GM18511 (cell line): ENCODE data around the gene OPA3.
"Not testable (repeated sequence)": the region's sequence is repeated elsewhere in the genome, so short reads cannot be mapped to it uniquely, and the experiment has no call there.

Experiments
- ATAC-seq: cut with Tn5 transposase; IDR thresholded peaks from one replicate; pipeline ENCODE4 v1.9.1; 2021; ENCODE audit warnings: mild to moderate bottlenecking, moderate library complexity; ENCODE audit not compliant: unreplicated experiment

Gene OPA3

DNA sequence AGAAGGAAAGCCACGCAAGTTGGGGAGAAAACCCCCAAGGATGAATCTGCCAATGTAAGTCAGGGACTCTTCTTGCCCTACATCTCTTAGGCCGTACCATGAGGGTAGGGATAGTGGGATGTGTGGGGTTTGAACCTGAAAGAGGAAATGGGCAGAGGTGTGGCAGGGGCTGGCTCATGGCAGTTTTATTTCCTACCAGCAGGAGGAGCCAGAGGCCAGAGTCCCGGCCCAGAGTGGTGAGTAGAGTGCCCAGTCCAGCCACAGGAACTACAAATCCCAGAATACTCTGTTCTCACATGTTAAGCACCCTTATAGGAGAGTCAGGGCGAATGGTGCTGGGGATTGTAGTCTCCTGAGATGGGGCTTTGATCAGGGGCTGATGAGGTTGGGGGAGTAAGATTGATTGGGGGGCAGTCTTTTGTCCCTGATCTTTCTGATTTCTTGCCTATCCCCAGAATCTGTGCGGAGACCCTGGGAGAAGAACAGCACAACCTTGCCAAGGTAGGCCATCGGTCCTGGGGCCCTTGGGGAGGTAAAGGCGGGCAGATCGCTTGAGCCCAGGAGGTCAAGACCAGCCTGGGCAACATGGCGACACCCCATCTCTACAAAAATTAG is 60.9 kb downstream of the OPA3 start:
- peak; percentile 73 for ATAC-seq

DNA sequence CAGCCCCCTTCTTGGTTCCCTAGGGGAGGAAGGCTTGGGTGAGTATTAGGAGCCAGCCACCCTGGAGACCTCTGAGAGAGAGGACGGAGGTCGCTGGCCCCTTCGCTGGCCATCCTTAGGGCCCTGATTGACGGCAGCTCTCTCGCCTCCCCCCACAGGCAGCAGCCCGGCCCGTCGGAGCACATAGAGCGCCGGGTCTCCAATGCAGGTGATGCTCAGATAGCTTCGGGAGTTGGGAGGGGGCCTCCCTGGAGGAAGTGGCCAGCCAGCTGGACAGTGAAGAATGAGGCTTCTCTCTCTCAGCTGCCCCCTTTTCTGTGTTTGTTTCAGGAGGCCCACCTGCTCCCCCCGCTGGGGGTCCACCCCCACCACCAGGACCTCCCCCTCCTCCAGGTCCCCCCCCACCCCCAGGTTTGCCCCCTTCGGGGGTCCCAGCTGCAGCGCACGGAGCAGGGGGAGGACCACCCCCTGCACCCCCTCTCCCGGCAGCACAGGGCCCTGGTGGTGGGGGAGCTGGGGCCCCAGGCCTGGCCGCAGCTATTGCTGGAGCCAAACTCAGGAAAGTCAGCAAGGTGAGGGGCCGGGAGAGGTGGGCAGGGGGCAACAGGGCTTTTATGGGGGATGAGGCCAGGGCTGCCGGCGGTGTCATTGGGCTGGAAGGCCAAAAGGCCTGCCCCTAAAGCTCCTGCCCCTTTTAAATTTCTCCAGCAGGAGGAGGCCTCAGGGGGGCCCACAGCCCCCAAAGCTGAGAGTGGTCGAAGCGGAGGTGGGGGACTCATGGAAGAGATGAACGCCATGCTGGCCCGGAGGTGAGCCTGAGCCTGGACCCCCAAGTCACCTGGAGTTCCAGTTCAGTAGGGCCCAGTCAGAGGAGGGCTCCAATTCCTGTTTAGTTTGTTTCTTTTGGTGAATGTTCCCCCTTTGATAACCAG is 62.3 kb downstream of the OPA3 start:
- ATAC-seq, result no peak

DNA sequence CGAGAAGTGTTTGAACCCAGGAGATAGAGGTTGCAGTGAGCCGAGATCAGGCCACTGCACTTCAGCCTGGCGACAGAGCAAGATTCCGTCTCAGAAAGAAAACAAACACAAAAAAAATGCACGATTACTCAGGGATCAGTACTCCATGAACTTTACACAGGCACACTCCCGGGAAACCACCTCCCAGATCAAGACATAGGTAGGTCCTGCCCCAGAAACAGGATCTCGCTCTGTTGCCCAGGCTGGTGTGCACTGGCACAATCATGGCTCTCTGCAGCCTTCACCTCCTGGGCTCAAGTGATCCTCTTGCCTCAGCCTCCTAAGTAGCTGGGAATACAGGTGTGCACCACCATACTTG is 66.2 kb downstream of the OPA3 start:
- no peak for ATAC-seq

DNA sequence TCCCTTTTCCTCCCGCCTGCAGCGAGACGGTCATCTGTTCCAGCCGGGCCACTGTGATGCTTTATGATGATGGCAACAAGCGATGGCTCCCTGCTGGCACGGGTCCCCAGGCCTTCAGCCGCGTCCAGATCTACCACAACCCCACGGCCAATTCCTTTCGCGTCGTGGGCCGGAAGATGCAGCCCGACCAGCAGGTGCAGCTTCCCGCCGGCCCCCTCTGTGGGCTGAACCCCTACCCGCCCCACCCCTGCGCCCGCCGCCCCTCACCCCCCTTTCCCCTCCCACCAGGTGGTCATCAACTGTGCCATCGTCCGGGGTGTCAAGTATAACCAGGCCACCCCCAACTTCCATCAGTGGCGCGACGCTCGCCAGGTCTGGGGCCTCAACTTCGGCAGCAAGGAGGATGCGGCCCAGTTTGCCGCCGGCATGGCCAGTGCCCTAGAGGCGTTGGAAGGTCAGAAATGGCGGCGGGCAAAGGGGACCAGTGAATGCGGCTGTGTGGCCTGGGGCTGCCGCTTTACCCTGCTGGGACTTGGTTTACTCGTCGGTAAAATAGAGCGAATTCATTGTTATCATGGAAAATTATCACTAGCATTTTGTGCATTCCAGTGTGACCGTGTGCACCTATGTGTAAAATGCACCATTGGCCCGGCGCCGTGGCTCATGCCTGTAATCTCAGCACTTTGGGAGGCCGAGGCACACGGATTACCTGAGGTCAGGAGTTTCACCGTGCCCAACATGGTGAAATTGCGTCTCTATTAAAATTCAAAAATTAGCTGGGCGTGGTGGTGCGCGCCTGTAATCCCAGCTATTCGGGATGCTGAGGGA is 66.7 kb downstream of the OPA3 start:
- no peak for ATAC-seq

DNA sequence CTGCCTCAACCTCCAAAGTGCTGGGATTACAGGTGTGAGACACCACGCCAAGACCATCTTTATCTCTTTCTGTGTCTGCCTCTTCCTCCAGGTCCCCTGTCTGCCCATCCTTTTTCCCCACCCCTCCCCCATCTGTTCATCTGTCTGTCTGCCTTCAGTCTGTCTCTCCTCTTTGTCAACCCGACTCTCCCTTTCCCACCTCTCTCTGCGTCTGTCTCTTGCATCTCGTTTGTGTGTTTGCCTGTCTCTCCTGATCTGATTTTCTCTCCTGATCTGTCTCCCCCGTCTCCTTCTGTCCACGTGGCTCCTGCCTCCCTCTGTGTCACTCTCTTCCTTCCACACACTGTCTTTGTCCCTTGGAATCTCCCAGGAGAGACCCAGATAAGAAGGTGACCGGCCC is 67.4 kb downstream of the OPA3 start:
- no peak for ATAC-seq

DNA sequence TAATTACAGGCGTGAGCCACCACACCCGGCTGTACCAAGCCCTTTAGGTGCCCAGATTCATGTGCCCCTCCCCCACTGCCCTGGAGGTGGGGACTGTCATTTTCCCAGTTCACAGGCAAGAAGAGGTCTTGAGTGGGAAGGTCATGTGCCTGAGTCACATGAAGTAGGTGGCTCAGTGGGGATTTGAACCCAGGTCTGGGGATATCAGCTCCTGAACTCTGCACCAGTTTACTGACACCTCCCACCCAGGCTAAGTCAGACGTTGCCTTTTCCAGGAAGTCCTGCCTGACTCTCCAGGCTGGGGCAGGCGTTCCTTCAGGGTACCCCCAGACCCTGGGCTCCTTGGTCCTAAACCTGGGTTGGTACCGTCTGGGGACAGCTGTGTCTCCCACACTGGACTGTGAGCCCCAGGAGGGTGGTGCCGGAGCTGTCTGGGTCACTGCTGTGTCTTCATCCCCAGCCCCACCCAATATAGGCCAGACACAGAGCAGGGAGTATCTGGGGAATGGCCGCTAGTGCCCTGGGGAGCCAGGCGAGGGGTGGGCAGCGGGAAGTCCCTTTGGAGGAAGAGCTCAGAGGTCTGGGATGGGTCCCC is 68.7 kb downstream of the OPA3 start:
- no peak for ATAC-seq

DNA sequence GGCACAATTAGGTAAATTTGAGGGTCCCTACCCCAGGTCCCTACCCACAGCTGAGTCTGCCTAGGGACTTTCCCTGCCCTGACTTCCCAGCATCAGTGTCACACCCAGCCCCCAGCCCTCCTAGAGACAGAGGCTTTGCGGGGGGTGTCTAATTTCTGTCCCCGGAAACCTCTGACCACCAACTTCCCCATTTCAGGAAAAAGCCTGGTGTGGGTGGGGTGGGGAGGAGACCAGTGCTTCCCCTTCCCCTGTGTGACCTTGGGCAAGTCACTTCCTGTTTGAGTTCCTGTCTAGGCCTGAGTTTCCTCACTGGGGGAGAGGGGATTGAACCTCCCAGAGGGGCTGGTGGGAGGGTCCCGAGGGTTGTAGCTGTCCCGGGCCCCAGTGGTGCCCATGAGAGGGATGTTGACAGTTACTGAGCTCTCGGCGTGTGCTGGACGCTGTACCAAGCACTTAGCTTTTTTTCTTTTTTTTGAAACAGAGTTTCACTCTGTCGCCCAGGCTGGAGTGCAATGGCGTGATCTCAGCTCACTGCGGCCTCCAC is 69.4 kb downstream of the OPA3 start:
- no peak for ATAC-seq

DNA sequence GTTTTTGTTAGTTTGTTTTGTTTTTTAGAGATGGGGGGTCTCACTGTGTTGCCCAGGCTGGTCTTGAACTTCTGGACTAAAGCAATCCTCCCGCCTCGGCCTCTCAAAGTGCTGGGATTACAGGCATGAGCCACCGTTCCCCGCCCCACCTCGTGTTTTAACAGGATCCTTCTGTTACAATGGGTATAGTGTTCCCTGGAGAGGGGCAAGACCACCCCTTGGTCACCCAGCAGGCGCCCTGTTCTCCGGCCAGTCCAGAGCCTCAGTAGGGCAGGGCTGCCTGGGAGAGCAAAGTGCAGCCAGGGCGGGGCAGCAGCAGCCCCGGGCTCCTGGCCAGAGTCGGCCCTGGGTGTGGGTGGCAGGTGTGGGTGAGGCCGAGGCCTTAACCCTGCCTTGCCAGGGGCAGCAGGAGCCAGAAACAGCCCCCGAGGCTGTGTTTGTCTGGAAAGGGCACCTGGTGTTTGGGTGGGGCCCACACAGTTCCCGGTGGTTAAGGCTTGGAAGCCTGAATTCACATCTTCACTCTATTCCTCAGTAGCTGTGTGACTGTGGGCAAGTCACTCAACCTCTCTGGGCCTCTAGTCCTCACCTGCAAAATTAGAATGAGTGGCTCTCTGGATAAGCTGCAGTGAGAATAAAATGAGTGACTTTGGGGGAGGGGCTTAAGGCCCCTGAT is 70.1 kb downstream of the OPA3 start:
- no peak for ATAC-seq

DNA sequence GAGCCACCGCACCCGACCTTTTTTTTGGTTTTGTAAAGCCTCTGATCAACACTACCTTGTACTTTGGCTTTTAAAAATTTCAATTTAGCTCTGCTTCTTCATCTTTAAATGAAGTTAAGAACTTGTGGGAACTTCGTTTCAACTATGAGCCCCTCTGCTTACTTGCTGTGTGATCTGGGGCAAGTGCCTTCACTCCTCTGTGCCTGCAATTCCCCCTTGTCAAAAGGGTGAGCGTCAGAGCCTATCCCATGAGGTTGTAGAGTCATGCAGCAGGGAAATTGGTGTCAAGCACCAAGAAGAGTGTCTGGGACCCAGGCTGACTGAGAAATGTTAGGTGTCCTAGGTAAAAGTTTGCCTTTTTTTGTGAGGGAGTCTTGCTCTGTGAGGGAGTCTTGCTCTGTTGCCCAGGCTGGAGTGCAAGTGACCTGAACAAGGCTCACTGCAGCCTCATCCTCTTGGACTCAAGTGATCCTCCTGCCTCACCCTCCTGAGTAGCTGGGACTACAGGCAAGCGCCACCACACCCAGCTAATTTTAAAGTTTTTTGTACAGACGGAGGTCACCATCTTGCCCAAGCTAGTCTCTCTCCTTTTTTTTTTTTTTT is 71.6 kb downstream of the OPA3 start:
- no peak for ATAC-seq

DNA sequence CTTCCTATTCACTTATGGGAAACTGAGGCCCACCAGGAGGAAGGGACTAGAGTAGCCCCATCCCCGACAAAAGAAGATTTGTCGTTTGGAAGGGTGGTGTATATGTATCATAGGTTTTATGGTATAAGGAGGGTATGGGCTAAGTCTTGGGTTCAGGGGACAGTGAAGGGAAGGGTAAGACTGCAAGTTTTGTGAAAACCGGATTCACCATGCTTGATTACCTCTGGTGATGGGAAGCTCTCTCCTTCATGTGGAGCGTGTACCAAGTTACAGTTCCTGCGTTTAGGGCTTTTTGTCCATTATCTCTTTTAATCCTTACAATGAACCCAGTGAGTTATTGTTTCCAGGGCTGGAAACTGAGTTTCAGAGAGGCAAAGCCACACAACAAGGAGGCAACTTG is 73.5 kb downstream of the OPA3 start:
- no peak for ATAC-seq

DNA sequence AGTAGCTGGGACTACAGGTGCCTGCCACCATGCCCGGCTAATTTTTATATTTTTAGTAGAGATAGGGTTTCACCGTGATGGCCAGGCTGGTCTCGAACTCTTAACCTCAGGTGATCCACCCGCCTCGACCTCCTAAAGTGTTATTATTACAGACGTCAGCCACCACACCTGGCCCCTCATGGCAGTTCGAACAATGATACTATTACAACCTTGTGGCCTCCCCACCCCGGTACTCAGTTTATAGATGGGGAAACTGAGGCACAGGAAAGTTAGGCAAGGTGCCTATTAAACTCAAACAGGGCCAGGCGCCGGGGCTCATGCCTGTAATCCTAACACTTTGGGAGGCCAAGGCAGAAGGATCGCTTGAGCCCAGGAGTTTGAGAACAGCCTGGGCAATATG is 74.2 kb downstream of the OPA3 start:
- ATAC-seq, result not testable (repeated sequence)

DNA sequence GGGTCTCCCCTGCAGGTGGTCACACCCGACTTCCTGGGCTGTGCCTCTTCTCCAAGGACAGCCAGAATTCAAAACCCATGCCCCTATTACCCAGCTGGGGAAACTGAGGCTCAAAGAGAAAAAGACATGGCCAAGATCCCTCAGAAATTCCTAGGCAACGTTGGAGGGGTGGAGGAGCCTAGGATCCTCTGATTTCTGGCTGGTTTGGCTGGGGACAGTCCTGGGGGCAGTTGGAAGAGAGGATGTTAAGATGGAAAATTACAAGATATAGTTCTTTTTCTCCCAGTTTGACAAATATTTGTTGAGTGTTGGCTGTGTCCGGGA is 74.9 kb downstream of the OPA3 start:
- ATAC-seq, result no peak

DNA sequence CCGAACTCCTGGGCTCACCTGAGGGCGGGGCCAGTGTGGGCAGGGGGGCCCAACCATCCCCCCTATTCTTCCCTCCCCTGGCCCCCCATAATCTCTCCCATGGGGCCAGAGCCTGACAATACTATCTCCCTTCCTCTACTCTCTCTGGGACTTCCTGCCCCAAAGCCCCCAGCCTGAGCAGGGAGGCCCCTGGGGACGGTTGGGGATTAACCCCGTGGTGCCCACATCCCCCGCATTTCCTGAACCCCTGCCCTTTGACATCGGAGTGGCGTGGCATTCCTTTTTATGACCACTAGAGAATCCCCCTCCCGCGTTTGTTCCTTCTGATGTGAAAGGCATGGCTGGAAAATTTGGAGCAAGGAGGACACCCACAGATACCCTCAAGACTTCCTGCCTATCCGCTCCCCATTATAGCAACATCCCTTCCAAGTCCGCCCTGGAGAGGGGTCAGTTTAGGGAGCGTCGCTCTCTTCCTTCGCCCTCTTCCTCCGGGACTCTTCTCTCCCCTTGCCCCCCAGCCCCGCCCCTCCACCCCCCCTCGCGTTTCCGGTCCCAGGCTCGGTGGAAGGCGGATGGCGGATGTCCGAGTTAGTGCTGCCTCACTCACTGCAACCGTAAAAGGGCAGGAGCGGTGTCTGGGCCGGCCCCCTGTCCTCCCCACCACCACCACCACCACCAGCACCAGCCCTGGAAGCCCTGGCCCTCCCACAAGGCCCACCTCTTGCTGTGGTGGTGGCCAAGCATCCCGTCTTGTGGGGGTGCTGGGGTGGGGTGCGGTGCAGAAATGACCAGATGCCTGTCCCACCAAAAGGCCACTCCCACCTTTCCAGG is 75.5 kb downstream of the OPA3 start:
- ATAC-seq, result no peak

DNA sequence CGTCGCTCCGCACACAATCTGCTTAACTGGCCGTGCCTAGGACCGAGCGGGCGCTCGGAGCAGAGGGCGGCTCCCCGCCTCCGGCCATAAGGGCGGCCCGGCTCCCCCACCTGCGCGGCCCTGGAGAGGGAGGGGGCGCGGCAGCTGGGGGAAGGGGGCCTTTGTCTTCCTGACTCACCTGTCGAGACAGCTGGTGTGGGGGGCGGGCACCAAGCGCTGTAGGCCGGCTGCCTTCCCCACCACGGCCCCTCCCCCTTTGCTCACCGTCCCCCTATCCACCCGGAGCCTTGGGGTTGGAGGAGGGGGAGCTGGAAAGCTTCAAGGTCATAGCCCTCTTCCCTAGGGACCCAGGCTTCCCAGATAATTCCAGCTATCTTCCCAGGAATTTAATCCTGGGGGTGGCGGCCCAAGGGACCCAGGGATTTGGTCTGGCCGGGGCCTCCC is 76.2 kb downstream of the OPA3 start:
- no peak for ATAC-seq

DNA sequence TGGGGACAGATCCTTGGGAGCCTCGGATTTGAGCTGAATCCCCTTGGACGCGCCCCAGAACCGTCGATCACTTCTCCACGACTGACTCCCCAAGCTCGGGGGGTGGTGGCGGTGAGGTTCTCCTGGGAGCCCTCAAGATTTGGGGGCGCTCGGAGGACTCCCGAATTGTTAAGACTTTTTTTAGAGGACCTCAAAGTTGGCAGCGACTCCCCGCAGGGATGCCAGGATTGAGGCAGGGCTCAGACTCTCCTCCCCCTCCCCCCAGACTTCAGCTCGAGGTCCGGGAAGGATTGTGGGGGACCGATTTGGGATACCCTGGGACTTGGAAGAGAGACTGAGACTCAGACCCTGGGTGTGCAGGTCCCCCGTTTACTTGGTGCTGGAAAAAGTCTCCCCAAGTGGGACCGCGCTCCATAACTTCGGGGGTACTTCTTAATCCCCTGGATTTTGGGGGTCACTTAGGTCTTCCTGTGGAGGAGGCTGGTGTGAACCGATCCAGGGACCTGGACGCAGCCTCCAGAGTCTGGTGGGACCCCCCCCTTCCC is 76.7 kb downstream of the OPA3 start:
- no peak for ATAC-seq

DNA sequence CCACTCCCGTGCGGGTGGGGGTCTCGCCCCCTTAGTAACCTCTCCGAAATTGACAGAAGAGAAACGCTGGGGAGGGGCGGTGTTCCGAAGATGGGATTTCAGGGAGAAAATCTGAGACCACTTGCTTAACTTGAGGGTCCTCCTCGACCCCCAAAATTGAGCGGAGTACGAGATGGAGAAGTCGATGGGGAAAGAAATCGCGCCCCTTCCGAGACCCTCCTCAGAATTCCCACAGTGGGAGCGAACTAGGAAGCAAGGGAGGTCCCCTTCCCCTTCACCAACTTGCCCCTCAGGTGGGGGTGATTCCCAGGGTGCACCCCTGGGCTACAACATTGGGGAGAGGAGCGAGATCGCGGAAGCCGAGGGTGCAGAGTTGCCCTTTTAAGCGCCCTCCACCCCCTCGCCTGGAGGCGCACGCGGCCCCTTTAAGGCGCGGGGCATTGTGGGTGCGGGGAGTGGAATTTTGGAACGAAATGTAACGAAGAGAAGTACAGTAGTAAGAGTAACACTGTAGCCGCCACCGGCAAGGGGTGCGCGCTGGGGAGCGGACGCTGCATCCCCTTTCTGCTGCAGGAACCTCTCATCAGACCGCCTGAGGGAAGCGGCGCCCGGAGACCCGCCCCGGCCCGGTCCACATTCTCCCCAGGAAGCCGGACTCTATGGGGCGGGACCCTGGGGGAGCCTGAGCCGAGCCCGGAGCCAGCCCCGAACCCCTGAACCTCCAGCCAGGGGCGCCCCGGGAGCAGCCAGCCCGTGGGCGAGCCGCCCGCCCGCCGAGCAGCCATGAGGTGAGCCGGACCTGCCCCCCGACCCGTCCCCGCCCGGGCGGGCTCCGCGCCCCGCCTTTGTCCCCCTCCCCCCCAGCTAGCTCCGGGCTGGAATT is 77.4 kb downstream of the OPA3 start, which contains the start of gene VASP:
VASP (plus strand) TSS at position 491 of the 883 bp plus-strand sequence; CDS start at position 784, 293 bp downstream.
- peak; percentile 43 for ATAC-seq

DNA sequence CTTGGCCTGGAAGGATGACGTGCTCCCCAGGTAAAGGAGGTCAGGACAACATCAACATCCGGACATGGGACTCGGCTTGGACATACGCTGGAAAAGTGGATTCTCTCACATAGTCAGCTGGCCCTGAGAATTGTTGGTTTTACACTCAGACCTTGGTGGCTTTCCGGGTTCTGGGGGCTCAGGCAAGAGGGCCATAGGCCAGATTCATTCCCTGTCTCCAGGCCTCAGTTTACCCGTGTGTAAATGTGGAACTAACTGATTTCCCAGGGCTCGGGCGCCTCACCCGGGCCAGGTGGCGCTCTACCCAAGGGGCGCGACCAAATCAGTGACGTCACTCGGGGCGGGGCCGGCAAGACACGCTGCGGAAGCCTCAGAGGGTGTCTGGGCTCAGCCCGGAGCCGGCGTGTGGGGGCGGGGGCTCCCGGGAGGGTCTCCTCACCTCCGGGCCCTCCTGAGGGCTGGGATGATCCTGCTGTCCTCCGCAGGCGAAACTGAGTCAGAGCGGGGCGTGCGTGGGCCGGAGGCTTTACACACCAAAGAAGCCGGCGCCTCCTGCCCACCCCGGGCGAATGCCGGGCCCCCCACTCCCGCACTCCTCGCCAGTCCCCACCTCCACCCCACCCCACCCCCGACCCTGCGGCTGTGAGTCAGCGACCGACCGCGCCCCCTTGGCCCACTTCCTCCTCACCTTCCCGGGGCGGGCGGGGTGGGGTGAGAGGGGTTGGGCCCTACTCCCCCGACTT is 78.2 kb downstream of the OPA3 start:
- peak; percentile 58 for ATAC-seq
